A673 (cell line): ENCODE results near the gene LRTM2. TPM values are rescaled to one million over a fixed set of nuclear protein-coding genes. Genes with fewer than 3 reads are reported as not detected.

Experiments used
- BruUV-seq: library from RNA; stranded (reverse); fragments of 400-500 nt; replicated peaks from 2 replicates; lab custom pipeline; 2021; lab: Mats Ljungman, UMichigan
- CTCF ChIA-PET: fragments of 300-600 bp; sonication (Branson Sonifier 250); formaldehyde crosslinking; loops from one replicate; lab custom pipeline; 2022; ENCODE audit warnings: antibody characterized with exemption; lab: Charles Lee
- POLR2A ChIA-PET: fragments of 300-600 bp; sonication (Branson Sonifier 250); formaldehyde crosslinking; loops from one replicate; lab custom pipeline; 2022; ENCODE audit warnings: antibody characterized with exemption; ENCODE audit not compliant: low non-redundant PET; lab: Charles Lee
- DNase-seq: peaks from one replicate; pipeline ENCODE4 v3.0.0-alpha.2; 2015; ENCODE audit warnings: low spot score
- H3K27ac ChIP-seq: fragments of 200-600 bp; sonication (generic); 2 replicates; pipeline ENCODE4 v1.5.1; 2016; ENCODE audit warnings: mixed run types, low read depth, mild to moderate bottlenecking, mixed read lengths, antibody characterized with exemption, low read length; ENCODE audit not compliant: poor library complexity, severe bottlenecking
- H3K27me3 ChIP-seq: fragments of 200-600 bp; sonication (generic); replicated peaks from 2 replicates; pipeline ENCODE4 v1.6.1; 2017; ENCODE audit warnings: mixed run types, low read depth, mild to moderate bottlenecking, mixed read lengths, antibody characterized with exemption, low read length; ENCODE audit not compliant: insufficient read depth, poor library complexity
- H3K36me3 ChIP-seq: fragments of 200-600 bp; sonication (generic); 2 replicates; pipeline ENCODE4 v1.6.1; 2016; ENCODE audit warnings: mixed run types, mild to moderate bottlenecking, mixed read lengths, antibody characterized with exemption, low read length; ENCODE audit not compliant: insufficient read depth, poor library complexity, severe bottlenecking
- H3K4me1 ChIP-seq: fragments of 200-600 bp; sonication (generic); 2 replicates; pipeline ENCODE4 v1.6.1; 2017; ENCODE audit warnings: mixed run types, mild to moderate bottlenecking, mixed read lengths, antibody characterized with exemption, low read length; ENCODE audit not compliant: insufficient read depth, poor library complexity, severe bottlenecking
- H3K4me3 ChIP-seq: fragments of 200-600 bp; sonication (generic); 2 replicates; pipeline ENCODE4 v1.5.1; 2016; ENCODE audit warnings: low read depth, mixed run types, mild to moderate bottlenecking, mixed read lengths, low read length; ENCODE audit not compliant: poor library complexity, severe bottlenecking
- H3K9me3 ChIP-seq: fragments of 200-600 bp; sonication (generic); 2 replicates; pipeline ENCODE4 v1.6.1; 2016; ENCODE audit warnings: mixed run types, low read depth, mild to moderate bottlenecking, mixed read lengths, antibody characterized with exemption, low read length; ENCODE audit not compliant: poor library complexity, severe bottlenecking
- EZH2 ChIP-seq: fragments of 200-600 bp; sonication (generic); IDR thresholded peaks from 2 replicates; pipeline ENCODE4 v1.6.1; 2017; ENCODE audit warnings: borderline replicate concordance, low read depth, mild to moderate bottlenecking, mixed read lengths, antibody characterized with exemption, low read length; ENCODE audit not compliant: poor library complexity, severe bottlenecking
- intact Hi-C: fragments of 100-400 bp; cut with micrococcal nuclease; formaldehyde crosslinking; loops from one replicate; pipeline ENCODE4 v1.10.0; 2022; ENCODE audit not compliant: unreplicated experiment
- total RNA-seq: library from RNA; stranded (reverse); gene quantifications from 2 replicates; pipeline ENCODE4 v1.2.3, GENCODE V29; 2021
- TF ChIP-seq, protein P1 (sequence below): fragments of 300-800, 200-600 bp; sonication (generic); conservative IDR thresholded peaks from 2 replicates; pipeline ENCODE4 v1.5.1; 2017; ENCODE audit warnings: low read depth, mild to moderate bottlenecking, antibody characterized with exemption, low read length, moderate library complexity, mixed read lengths

The LRTM2 gene
- total RNA-seq, 1 experiment from 2014 or later, result not detected

DNA sequence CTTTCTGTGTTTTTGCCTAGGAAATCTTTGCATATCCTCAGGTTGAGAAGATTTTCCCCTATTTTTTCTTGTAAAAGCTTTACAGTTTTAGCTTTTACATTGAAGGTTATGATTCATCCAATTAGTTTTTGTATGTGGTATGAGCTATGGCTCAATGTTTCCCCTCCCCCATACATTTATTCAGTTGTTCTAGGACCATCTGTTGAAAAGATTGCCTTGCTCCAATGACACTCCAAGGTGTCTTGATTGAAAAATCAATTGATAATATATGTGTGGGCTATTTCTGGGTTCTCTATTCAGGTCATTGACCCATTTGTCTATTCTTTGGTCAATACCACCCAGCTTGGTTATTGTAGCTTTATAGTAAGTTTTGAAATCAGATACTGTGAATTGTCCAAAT lies 42.6 kb downstream of the LRTM2 start:
- H3K27me3 ChIP-seq, result no peaks in the 10 kb centered on the region

DNA sequence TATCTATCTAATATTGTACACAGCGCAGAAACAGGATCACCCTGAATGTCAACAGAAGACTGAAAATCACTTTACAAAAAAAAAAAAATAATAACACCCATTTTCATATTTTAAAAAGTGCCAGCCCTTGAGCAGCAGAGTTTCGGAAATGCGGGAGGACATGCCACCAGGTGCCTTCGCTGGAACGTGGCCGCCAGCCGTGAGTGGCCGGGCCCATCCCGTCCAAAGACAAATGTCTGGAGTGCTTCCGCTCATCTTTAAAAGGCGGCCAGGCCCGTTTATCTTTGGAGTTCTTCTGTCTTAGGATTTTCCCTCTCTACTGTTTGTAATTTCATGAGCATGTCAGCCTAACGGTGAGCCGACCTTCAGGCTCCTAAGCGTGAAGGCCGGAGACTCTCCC lies 43.5 kb downstream of the LRTM2 start:
- Histone ChIP-seq H3K4me3 (no peak overlapping the region), H3K4me1 (no peaks in the 10 kb centered on the region), H3K36me3 (no peaks in the 10 kb centered on the region), H3K27ac (no peak overlapping the region), H3K27me3 (no peaks in the 10 kb centered on the region), H3K9me3 (no peaks in the 10 kb centered on the region)
- POLR2A ChIA-PET, result no interaction called here
- DNase-seq, result no peak
- no TSS peak for BruUV-seq
- intact Hi-C loops, result no loop called here
- CTCF ChIA-PET, result no interaction called here
- TF ChIP-seq EZH2, result no peak
- TF ChIP-seq, protein P1, sequence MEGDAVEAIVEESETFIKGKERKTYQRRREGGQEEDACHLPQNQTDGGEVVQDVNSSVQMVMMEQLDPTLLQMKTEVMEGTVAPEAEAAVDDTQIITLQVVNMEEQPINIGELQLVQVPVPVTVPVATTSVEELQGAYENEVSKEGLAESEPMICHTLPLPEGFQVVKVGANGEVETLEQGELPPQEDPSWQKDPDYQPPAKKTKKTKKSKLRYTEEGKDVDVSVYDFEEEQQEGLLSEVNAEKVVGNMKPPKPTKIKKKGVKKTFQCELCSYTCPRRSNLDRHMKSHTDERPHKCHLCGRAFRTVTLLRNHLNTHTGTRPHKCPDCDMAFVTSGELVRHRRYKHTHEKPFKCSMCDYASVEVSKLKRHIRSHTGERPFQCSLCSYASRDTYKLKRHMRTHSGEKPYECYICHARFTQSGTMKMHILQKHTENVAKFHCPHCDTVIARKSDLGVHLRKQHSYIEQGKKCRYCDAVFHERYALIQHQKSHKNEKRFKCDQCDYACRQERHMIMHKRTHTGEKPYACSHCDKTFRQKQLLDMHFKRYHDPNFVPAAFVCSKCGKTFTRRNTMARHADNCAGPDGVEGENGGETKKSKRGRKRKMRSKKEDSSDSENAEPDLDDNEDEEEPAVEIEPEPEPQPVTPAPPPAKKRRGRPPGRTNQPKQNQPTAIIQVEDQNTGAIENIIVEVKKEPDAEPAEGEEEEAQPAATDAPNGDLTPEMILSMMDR, result no peak

More for the DNA sequence above, 42.6 kb downstream of the LRTM2 start:
- H3K4me1 ChIP-seq, result no peaks in the 10 kb centered on the region
- DNase-seq, result no peak
- intact Hi-C loops, result no loop called here
- ChIA-PET POLR2A (no interaction called here), CTCF (interaction anchor here (0.6 kb wide), 1 partner anchor 62 kb away, joined by 3 read pairs; no protein-coding TSS in a partner anchor)
- H3K27ac ChIP-seq, result no peak overlapping the region
- TF ChIP-seq, protein P1, result no peak
- TF ChIP-seq EZH2, result no peak
- BruUV-seq, result no TSS peak
- H3K9me3 ChIP-seq, result no peaks in the 10 kb centered on the region
- no peaks in the 10 kb centered on the region for H3K36me3 ChIP-seq
- no peak overlapping the region for H3K4me3 ChIP-seq

- intact Hi-C loops, result no loop called here
- no peaks in the 10 kb centered on the region for H3K4me1 ChIP-seq
- DNase-seq, result no peak
- no peak overlapping the region for H3K27ac ChIP-seq
- BruUV-seq, result no TSS peak
- H3K4me3 ChIP-seq, result no peak overlapping the region
- TF ChIP-seq, protein P1, result no peak
- POLR2A ChIA-PET, result no interaction called here
- H3K27me3 ChIP-seq, result no peaks in the 10 kb centered on the region
- H3K36me3 ChIP-seq, result no peaks in the 10 kb centered on the region
- CTCF ChIA-PET, result no interaction called here
- no peaks in the 10 kb centered on the region for H3K9me3 ChIP-seq
These were observed 44.1 kb downstream of the LRTM2 start for GRCh38 chr12:1864456-1864855.
